IPS-20b (cell line): Measurements from ENCODE around the gene CCZ1B.
A peak's percentile ranks its signal among the peaks of the same experiment; 100 is the strongest.
"Not testable (repeated sequence)": the region's sequence is repeated elsewhere in the genome, so short reads cannot be mapped to it uniquely, and the experiment has no call there.

ENCODE experiments used
- H3K27ac ChIP-seq: one replicate; pipeline ENCODE4 v1.5.1; 2013; ENCODE audit warnings: low read length
- H3K27me3 ChIP-seq: 2 replicates; pipeline ENCODE4 v1.6.1; 2013; ENCODE audit warnings: mild to moderate bottlenecking, low read length, inconsistent platforms; ENCODE audit not compliant: insufficient read depth
- H3K36me3 ChIP-seq: 2 replicates; pipeline ENCODE4 v1.6.1; 2013; ENCODE audit warnings: low read depth, mild to moderate bottlenecking, inconsistent platforms, low read length, moderate library complexity; ENCODE audit not compliant: insufficient read depth
- H3K4me1 ChIP-seq: 2 replicates; pipeline ENCODE4 v1.6.1; 2013; ENCODE audit warnings: mild to moderate bottlenecking, control low read depth, inconsistent platforms, low read length, moderate library complexity; ENCODE audit not compliant: insufficient read depth
- H3K4me3 ChIP-seq: 2 replicates; pipeline ENCODE4 v1.5.1; 2013; ENCODE audit warnings: mild to moderate bottlenecking, low read length, inconsistent platforms
- H3K9ac ChIP-seq: 2 replicates; pipeline ENCODE4 v1.6.1; 2013; ENCODE audit warnings: low read depth, mild to moderate bottlenecking, inconsistent platforms, low read length, moderate library complexity
- H3K9me3 ChIP-seq: 2 replicates; pipeline ENCODE4 v1.6.1; 2013; ENCODE audit warnings: mild to moderate bottlenecking, low read depth, low read length, inconsistent platforms; ENCODE audit not compliant: insufficient read depth

The CCZ1B gene

GRCh38 chr7:6827180-6827579 is 1.1 kb upstream of the CCZ1B start:
- not testable (repeated sequence) for H3K4me1 ChIP-seq, H3K27me3 ChIP-seq, H3K27ac ChIP-seq, H3K4me3 ChIP-seq, H3K9ac ChIP-seq, H3K9me3 ChIP-seq
- H3K36me3 ChIP-seq = peaks cover 11% of the 10 kb centered on the region; the same call in 1 of the 2 replicates

GRCh38 chr7:6825236-6826125 is 594 bp downstream of the CCZ1B start:
- H3K27ac ChIP-seq = not testable (repeated sequence)
- H3K4me3 ChIP-seq = peak overlapping the region; percentile 57; the same call in 1 of the 2 replicates

GRCh38 chr7:6821622-6822021 is 4.5 kb downstream of the CCZ1B start:
- H3K4me3 ChIP-seq, H3K9me3 ChIP-seq, H3K9ac ChIP-seq, H3K4me1 ChIP-seq, H3K27ac ChIP-seq, H3K27me3 ChIP-seq: not testable (repeated sequence)
- peaks cover 47% of the 10 kb centered on the region; the same call in 1 of the 2 replicates for H3K36me3 ChIP-seq

More at GRCh38 chr7:6825236-6826125, 594 bp downstream of the CCZ1B start:
- peaks cover 23% of the 10 kb centered on the region; the same call in 1 of the 2 replicates for H3K36me3 ChIP-seq
- H3K9me3 ChIP-seq, H3K9ac ChIP-seq, H3K4me1 ChIP-seq, H3K27me3 ChIP-seq: not testable (repeated sequence)

- not testable (repeated sequence) for H3K27me3 ChIP-seq, H3K9me3 ChIP-seq, H3K27ac ChIP-seq, H3K4me3 ChIP-seq, H3K4me1 ChIP-seq, H3K9ac ChIP-seq
- H3K36me3 ChIP-seq = peaks cover 45% of the 10 kb centered on the region
Measured at GRCh38 chr7:6815470-6815869, 10.6 kb downstream of the CCZ1B start.

- H3K27me3 ChIP-seq, H3K4me3 ChIP-seq, H3K4me1 ChIP-seq, H3K27ac ChIP-seq, H3K9me3 ChIP-seq, H3K9ac ChIP-seq: not testable (repeated sequence)
- peaks cover 32% of the 10 kb centered on the region for H3K36me3 ChIP-seq
Measured at GRCh38 chr7:6813011-6813410, 13.1 kb downstream of the CCZ1B start.

GRCh38 chr7:6807959-6808358 is 18.1 kb downstream of the CCZ1B start:
- H3K4me3 ChIP-seq, H3K9me3 ChIP-seq, H3K27ac ChIP-seq, H3K9ac ChIP-seq, H3K27me3 ChIP-seq, H3K36me3 ChIP-seq, H3K4me1 ChIP-seq: not testable (repeated sequence)

DNA sequence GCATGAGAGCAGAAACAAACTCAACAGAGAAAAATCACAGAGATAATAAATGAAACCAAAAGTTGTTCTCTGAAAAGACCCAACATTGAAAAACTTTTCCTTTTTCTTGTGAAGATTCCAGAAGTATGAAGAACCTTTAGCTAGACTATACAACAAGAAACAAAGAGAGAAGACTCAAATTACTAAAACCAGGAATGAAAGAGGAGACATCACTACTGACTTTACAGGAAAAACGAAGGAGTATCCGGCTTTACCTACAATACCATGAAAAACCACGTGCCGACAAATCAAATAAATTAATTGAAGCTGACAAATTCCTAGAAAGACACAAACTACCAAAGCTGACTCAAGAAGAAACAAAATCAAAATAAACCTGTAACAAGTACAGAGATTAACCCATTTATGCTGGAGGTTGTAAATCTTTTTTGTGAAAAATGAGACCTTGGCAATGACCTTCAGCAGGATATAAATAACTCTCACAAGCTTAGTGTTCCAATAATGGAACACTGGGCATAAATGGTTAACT is 18.6 kb downstream of the CCZ1B start:
- H3K4me1 ChIP-seq, H3K9ac ChIP-seq: not testable (repeated sequence)

DNA sequence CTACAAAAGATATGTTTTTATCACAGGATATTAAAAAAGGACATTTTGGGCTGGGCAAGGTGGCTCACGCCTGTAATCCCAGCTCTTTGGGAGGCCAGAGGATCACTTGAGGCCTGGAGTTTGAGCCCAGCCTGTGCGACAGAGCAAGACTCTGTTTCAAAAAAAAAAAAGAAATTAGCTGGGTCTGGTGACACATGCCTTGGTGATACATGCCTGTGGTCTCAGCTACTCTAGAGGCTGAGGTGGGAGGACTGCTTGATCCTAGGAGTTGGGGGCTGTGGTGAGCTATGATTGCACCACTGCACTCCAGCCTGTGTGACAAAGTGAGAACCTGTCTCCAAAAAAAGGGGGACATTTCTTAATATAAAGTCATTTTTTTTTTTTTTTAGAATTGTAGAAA is 25.7 kb downstream of the CCZ1B start:
- not testable (repeated sequence) for H3K9ac ChIP-seq, H3K9me3 ChIP-seq, H3K27me3 ChIP-seq, H3K27ac ChIP-seq, H3K4me3 ChIP-seq, H3K36me3 ChIP-seq, H3K4me1 ChIP-seq

More for the DNA sequence above, 18.6 kb downstream of the CCZ1B start:
- not testable (repeated sequence) for H3K27me3 ChIP-seq, H3K36me3 ChIP-seq, H3K4me3 ChIP-seq, H3K27ac ChIP-seq, H3K9me3 ChIP-seq

DNA sequence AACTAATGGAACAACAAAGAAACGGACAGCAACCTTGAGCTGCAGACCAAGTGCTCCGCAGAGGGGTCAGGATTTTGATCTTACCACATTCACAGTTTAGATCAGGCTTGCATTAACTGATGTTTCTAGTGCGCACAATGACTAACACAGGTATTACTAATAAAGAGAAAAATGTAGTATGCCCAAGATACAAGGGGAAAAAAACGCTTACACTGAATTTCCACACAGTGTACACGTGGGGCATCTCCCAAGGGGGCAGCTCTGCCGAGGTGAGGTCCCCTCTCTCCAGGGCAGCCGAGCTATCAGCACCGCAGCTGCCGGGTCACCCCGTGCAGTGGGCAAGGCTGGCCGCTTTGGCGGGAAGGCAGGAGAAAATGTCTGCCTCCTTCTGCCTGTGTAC is 26.2 kb downstream of the CCZ1B start:
- H3K27me3 ChIP-seq, H3K9me3 ChIP-seq, H3K4me1 ChIP-seq, H3K27ac ChIP-seq, H3K36me3 ChIP-seq, H3K4me3 ChIP-seq, H3K9ac ChIP-seq: not testable (repeated sequence)

GRCh38 chr7:6798047-6798446 is 28.0 kb downstream of the CCZ1B start:
- not testable (repeated sequence) for H3K4me3 ChIP-seq, H3K27me3 ChIP-seq, H3K27ac ChIP-seq, H3K9ac ChIP-seq, H3K36me3 ChIP-seq, H3K4me1 ChIP-seq, H3K9me3 ChIP-seq

GRCh38 chr7:6797218-6797617 is 28.9 kb downstream of the CCZ1B start:
- H3K4me1 ChIP-seq, H3K27me3 ChIP-seq, H3K4me3 ChIP-seq, H3K9ac ChIP-seq, H3K27ac ChIP-seq, H3K36me3 ChIP-seq, H3K9me3 ChIP-seq: not testable (repeated sequence)

DNA sequence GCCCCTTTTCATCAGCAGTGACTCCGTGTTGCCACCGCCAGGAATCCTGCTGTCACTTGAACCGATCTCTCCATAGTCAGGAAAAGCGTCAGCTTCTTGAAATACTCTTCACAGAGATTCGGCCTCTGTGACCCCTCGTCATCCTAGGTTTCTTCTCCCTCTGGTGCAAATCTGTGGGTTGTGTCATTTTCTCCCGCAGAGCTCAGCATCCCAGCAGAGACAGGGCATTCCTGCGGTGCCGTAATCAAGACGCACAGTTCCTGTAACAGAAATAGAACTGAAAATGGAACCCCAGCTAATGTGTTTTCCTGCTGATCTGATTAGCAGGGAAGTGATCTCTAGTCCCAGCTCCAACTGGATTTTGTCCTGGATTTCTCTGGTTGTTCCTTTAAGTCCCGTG is 31.8 kb downstream of the CCZ1B start:
- not testable (repeated sequence) for H3K27ac ChIP-seq, H3K9ac ChIP-seq, H3K4me3 ChIP-seq, H3K4me1 ChIP-seq, H3K36me3 ChIP-seq, H3K9me3 ChIP-seq, H3K27me3 ChIP-seq
